NCI-H2081 (cell line): ENCODE data around the gene FAM25C.
"Not testable (repeated sequence)": the region's sequence is repeated elsewhere in the genome, so short reads cannot be mapped to it uniquely, and the experiment has no call there.

Experiments
- DNase-seq, 2 experiments: peaks; one replicate each; lab custom pipeline; 2025; lab: John Stamatoyannopoulos, UW

The FAM25C gene

GRCh38 chr10:47999691-48000090 lies at the start of gene FAM25C:
Gene FAM25C, minus strand, starts transcription at chr10:47999791. Its CDS starts 26 bp downstream, at chr10:47999765.
- not testable (repeated sequence) for DNase-seq

GRCh38 chr10:48044557-48044956 lies 45.0 kb upstream of the FAM25C start:
- not testable (repeated sequence) for DNase-seq

- not testable (repeated sequence) for DNase-seq
Observed at GRCh38 chr10:48031390-48031789, 31.8 kb upstream of the FAM25C start.

GRCh38 chr10:48002306-48002705 lies 2.7 kb upstream of the FAM25C start:
- DNase-seq: not testable (repeated sequence)

- not testable (repeated sequence) for DNase-seq
Observed at GRCh38 chr10:47994045-47994444, 5.5 kb downstream of the FAM25C start.

GRCh38 chr10:47992560-47992959 lies 7.0 kb downstream of the FAM25C start:
- DNase-seq: not testable (repeated sequence)

- not testable (repeated sequence) for DNase-seq
Observed at GRCh38 chr10:47991706-47992105, 7.9 kb downstream of the FAM25C start.

GRCh38 chr10:47990097-47990496 lies 9.5 kb downstream of the FAM25C start:
- DNase-seq: not testable (repeated sequence)

- not testable (repeated sequence) for DNase-seq
Observed at GRCh38 chr10:47989542-47989950, 10.0 kb downstream of the FAM25C start.

- not testable (repeated sequence) for DNase-seq
Observed at GRCh38 chr10:47988718-47989541, 10.7 kb downstream of the FAM25C start.

GRCh38 chr10:47987952-47988351 lies 11.6 kb downstream of the FAM25C start:
- DNase-seq: not testable (repeated sequence)

- not testable (repeated sequence) for DNase-seq
Observed at GRCh38 chr10:47986413-47987230, 13.0 kb downstream of the FAM25C start.

GRCh38 chr10:47975409-47975808 lies 24.2 kb downstream of the FAM25C start:
- not testable (repeated sequence) for DNase-seq

- not testable (repeated sequence) for DNase-seq
Observed at GRCh38 chr10:47973131-47973530, 26.5 kb downstream of the FAM25C start.

GRCh38 chr10:47972077-47972476 lies 27.5 kb downstream of the FAM25C start:
- DNase-seq: not testable (repeated sequence)

GRCh38 chr10:47971598-47971997 lies 28.0 kb downstream of the FAM25C start:
- DNase-seq: not testable (repeated sequence)

GRCh38 chr10:47970047-47970446 lies 29.5 kb downstream of the FAM25C start:
- not testable (repeated sequence) for DNase-seq

- not testable (repeated sequence) for DNase-seq
Observed at GRCh38 chr10:47968988-47969387, 30.6 kb downstream of the FAM25C start.

- DNase-seq: not testable (repeated sequence)
Observed at GRCh38 chr10:47964280-47965063, 35.1 kb downstream of the FAM25C start.

GRCh38 chr10:47962785-47963184 lies 36.8 kb downstream of the FAM25C start:
- DNase-seq: not testable (repeated sequence)

- not testable (repeated sequence) for DNase-seq
Observed at GRCh38 chr10:47960699-47961098, 38.9 kb downstream of the FAM25C start.

GRCh38 chr10:47959677-47960076 lies 39.9 kb downstream of the FAM25C start:
- DNase-seq: not testable (repeated sequence)
